Natural killer cell (primary cell): Measurements from ENCODE around the gene SLC9A6. TPM values are rescaled to one million over a fixed set of nuclear protein-coding genes. Genes with fewer than 3 reads are reported as not detected.
"Not testable (repeated sequence)": the region's sequence is repeated elsewhere in the genome, so short reads cannot be mapped to it uniquely, and the experiment has no call there.

Experiments
- ATAC-seq, 3 donors: fragments of 150-1000 bp in 2 of 3; fragments of 200-7000 bp in 1 of 3; cut with Tn5 transposase; 1 replicate in 1 of 3; 2 replicates in 2 of 3; pipeline ENCODE4 v1.10.0; 2021; ENCODE audit warnings: mild to moderate bottlenecking in 2 of 3, moderate library complexity in 2 of 3
- DNase-seq, 2 donors: peaks; one replicate each; pipeline versions ENCODE4 v3.0.0 to v3.0.0-alpha.2; 2013 to 2021; ENCODE audit warnings: mixed read lengths in 1 of 2
- H3K27ac ChIP-seq: one replicate; pipeline ENCODE4 v1.5.1; 2013; ENCODE audit warnings: mild to moderate bottlenecking, low read length
- H3K27me3 ChIP-seq: one replicate; pipeline ENCODE4 v1.6.1; 2013; ENCODE audit warnings: low read length; ENCODE audit not compliant: control insufficient read depth, insufficient read depth
- H3K36me3 ChIP-seq: one replicate; pipeline ENCODE4 v1.6.1; 2013; ENCODE audit warnings: low read length; ENCODE audit not compliant: control insufficient read depth, insufficient read depth
- H3K4me1 ChIP-seq: one replicate; pipeline ENCODE4 v1.6.1; 2013; ENCODE audit warnings: low read length; ENCODE audit not compliant: control insufficient read depth, insufficient read depth
- H3K4me3 ChIP-seq: one replicate; pipeline ENCODE4 v1.5.1; 2013; ENCODE audit warnings: low read length
- H3K9me3 ChIP-seq: one replicate; pipeline ENCODE4 v1.6.1; 2013; ENCODE audit warnings: low read length; ENCODE audit not compliant: control insufficient read depth, insufficient read depth
- H3K27ac Mint-ChIP-seq, 2 donors: one replicate each; pipeline ENCODE4 v1.8.0; 2022; ENCODE audit warnings: mild to moderate bottlenecking in 2 of 2, mixed read lengths in 2 of 2, moderate library complexity in 1 of 2
- H3K27me3 Mint-ChIP-seq, 2 donors: one replicate each; pipeline ENCODE4 v1.8.0; 2022; ENCODE audit warnings: low read depth in 2 of 2, mixed read lengths in 2 of 2
- H3K36me3 Mint-ChIP-seq: one replicate; pipeline ENCODE4 v1.8.0; 2022; ENCODE audit warnings: mixed read lengths
- H3K4me1 Mint-ChIP-seq, 2 donors: one replicate each; pipeline ENCODE4 v1.8.0; 2022; ENCODE audit warnings: mixed read lengths in 2 of 2
- H3K4me3 Mint-ChIP-seq: one replicate; pipeline ENCODE4 v1.8.0; 2022; ENCODE audit warnings: mild to moderate bottlenecking, moderate library complexity, mixed read lengths
- H3K9me3 Mint-ChIP-seq, 2 donors: one replicate each; pipeline ENCODE4 v1.8.0; 2022; ENCODE audit warnings: mixed read lengths in 2 of 2
- CTCF ChIP-seq: fragments of 200-600 bp; IDR thresholded peaks from one replicate; pipeline ENCODE4 v1.8.0; 2022; ENCODE audit warnings: antibody characterized with exemption
- WGBS: methylation state at CpG from one replicate; pipeline ENCODE4 v1.1.7; 2013; ENCODE audit warnings: missing lambda C conversion rate; ENCODE audit not compliant: insufficient coverage; 5-methylcytosine and 5-hydroxymethylcytosine counted together
- intact Hi-C: fragments of 100-400 bp; cut with micrococcal nuclease; formaldehyde crosslinking; loops from one replicate; pipeline ENCODE4 v1.14.2; 2022
- total RNA-seq, 4 donors: library from RNA; stranded (reverse); fragments of 120-200 nt in 1 of 4; gene quantifications; one replicate each; pipeline versions ENCODE4 v1.2.3 to v1.2.4, GENCODE V29; 2013 to 2022

The SLC9A6 gene
- total RNA-seq, 3 donors from 2014 or later (not counting 1 experiment from before 2014, with no cell fraction given) = 17.1 to 24.0 (median 19.3) TPM

GRCh38 chrX:136080766-136081165 lies 95.5 kb downstream of the SLC9A6 start:
- ATAC-seq (no peak), DNase-seq (no peak)
- Mint-ChIP-seq H3K4me3 (no peak overlapping the region), H3K36me3 (no peaks in the 10 kb centered on the region), H3K27ac (no peak overlapping the region), H3K4me1 (no peaks in the 10 kb centered on the region), H3K9me3 (no peaks in the 10 kb centered on the region), H3K27me3 (peaks cover 21 to 28% of the 10 kb centered on the region in 2 donors)
- Histone ChIP-seq H3K4me1 (no peaks in the 10 kb centered on the region), H3K36me3 (no peaks in the 10 kb centered on the region), H3K27me3 (no peaks in the 10 kb centered on the region), H3K4me3 (no peak overlapping the region), H3K27ac (no peak overlapping the region), H3K9me3 (no peaks in the 10 kb centered on the region)
- no peak for TF ChIP-seq CTCF
- intact Hi-C loops = no loop called here

- TF ChIP-seq CTCF = no peak
- Mint-ChIP-seq H3K36me3 (no peaks in the 10 kb centered on the region), H3K27ac (no peak overlapping the region), H3K4me3 (no peak overlapping the region), H3K27me3 (peaks cover 0 to 6% of the 10 kb centered on the region in 2 donors), H3K9me3 (no peaks in the 10 kb centered on the region), H3K4me1 (no peaks in the 10 kb centered on the region)
- no CpG with 5 or more reads among the region's 2 CpGs for WGBS
- no peaks in the 10 kb centered on the region for H3K4me1 ChIP-seq
- intact Hi-C loops = no loop called here
- DNase-seq (no peak), ATAC-seq (no peak)
- H3K9me3 ChIP-seq = no peaks in the 10 kb centered on the region
- no peak overlapping the region for H3K27ac ChIP-seq
- H3K36me3 ChIP-seq = no peaks in the 10 kb centered on the region
- H3K27me3 ChIP-seq = no peaks in the 10 kb centered on the region
- H3K4me3 ChIP-seq = no peak overlapping the region
These were observed 101.3 kb downstream of the SLC9A6 start for GRCh38 chrX:136086521-136086920.

- DNase-seq, H3K36me3 ChIP-seq, H3K27ac Mint-ChIP-seq, H3K4me3 ChIP-seq, intact Hi-C loops, H3K9me3 Mint-ChIP-seq, H3K4me1 ChIP-seq, H3K9me3 ChIP-seq, H3K36me3 Mint-ChIP-seq, ATAC-seq, H3K27me3 ChIP-seq, H3K27me3 Mint-ChIP-seq, H3K27ac ChIP-seq, H3K4me3 Mint-ChIP-seq, H3K4me1 Mint-ChIP-seq: not testable (repeated sequence)
- WGBS = 94% methylated on average over 4 of the region's 6 CpGs
These were observed 106.7 kb downstream of the SLC9A6 start for GRCh38 chrX:136091898-136092297.

- ATAC-seq (no peak), DNase-seq (no peak)
- Mint-ChIP-seq H3K27me3 (no peaks in the 10 kb centered on the region), H3K4me1 (no peaks in the 10 kb centered on the region), H3K9me3 (no peaks in the 10 kb centered on the region), H3K36me3 (no peaks in the 10 kb centered on the region), H3K4me3 (no peak overlapping the region), H3K27ac (no peak overlapping the region)
- WGBS = no CpG with 5 or more reads among the region's 3 CpGs
- Histone ChIP-seq H3K27ac (no peak overlapping the region), H3K9me3 (no peaks in the 10 kb centered on the region), H3K4me3 (no peak overlapping the region), H3K36me3 (no peaks in the 10 kb centered on the region), H3K27me3 (no peaks in the 10 kb centered on the region), H3K4me1 (no peaks in the 10 kb centered on the region)
- intact Hi-C loops = no loop called here
- no peak for TF ChIP-seq CTCF
These were observed 109.7 kb downstream of the SLC9A6 start for GRCh38 chrX:136094962-136095361.

Other genes starting within 250 kb of the SLC9A6 start
- not detected for gene CT45A3, start 217.2 kb upstream of the SLC9A6 start, total RNA-seq
- gene CT45A5, start 199.9 kb upstream of the SLC9A6 start, total RNA-seq = not detected
- not detected for gene CT45A6, start 182.6 kb upstream of the SLC9A6 start, total RNA-seq
- gene CT45A2, start 165.4 kb upstream of the SLC9A6 start, total RNA-seq = not detected
- not detected for gene CT45A7, start 148.2 kb upstream of the SLC9A6 start, total RNA-seq
- gene CT45A8, start 130.9 kb upstream of the SLC9A6 start, total RNA-seq = not detected
- not detected for gene CT45A9, start 113.6 kb upstream of the SLC9A6 start, total RNA-seq
- gene CT45A10, start 92.0 kb upstream of the SLC9A6 start, total RNA-seq = not detected
- gene SAGE1, start 91.7 kb upstream of the SLC9A6 start, total RNA-seq = not detected
- gene MMGT1, start 11.4 kb upstream of the SLC9A6 start, total RNA-seq = 10 to 100 TPM; 18.2 to 22.2 (median 21.4) TPM
- 1 to 10 TPM; 3.2 to 5.7 (median 3.7) TPM for gene FHL1, start 162.1 kb downstream of the SLC9A6 start, total RNA-seq